Fibroblast of lung (primary cell): Measurements from ENCODE around the gene MYO1D.

Source experiments
- EZH2 ChIP-seq: IDR thresholded peaks from 2 replicates; pipeline ENCODE4 v1.5.1; 2012; ENCODE audit warnings: low read length, control low read depth, mild to moderate bottlenecking; ENCODE audit errors: missing control alignments
- TF ChIP-seq, protein P1 (sequence below), 2 donors: IDR thresholded peaks in 1 of 2; conservative IDR thresholded peaks in 1 of 2; 1 replicate in 1 of 2; 2 replicates in 1 of 2; pipeline ENCODE4 v1.5.1; 2011 to 2012; ENCODE audit warnings: low read length in 2 of 2, control low read depth in 1 of 2, inconsistent platforms in 1 of 2, low read depth in 1 of 2, mild to moderate bottlenecking in 1 of 2

- TF ChIP-seq, protein P1, sequence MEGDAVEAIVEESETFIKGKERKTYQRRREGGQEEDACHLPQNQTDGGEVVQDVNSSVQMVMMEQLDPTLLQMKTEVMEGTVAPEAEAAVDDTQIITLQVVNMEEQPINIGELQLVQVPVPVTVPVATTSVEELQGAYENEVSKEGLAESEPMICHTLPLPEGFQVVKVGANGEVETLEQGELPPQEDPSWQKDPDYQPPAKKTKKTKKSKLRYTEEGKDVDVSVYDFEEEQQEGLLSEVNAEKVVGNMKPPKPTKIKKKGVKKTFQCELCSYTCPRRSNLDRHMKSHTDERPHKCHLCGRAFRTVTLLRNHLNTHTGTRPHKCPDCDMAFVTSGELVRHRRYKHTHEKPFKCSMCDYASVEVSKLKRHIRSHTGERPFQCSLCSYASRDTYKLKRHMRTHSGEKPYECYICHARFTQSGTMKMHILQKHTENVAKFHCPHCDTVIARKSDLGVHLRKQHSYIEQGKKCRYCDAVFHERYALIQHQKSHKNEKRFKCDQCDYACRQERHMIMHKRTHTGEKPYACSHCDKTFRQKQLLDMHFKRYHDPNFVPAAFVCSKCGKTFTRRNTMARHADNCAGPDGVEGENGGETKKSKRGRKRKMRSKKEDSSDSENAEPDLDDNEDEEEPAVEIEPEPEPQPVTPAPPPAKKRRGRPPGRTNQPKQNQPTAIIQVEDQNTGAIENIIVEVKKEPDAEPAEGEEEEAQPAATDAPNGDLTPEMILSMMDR (conservative IDR thresholded peaks at IDR 0.05 in 1 of 2, IDR thresholded peaks at IDR 0.05 in 1 of 2; ENCODE audit: low read depth in 1 of 2, low read length in 2 of 2), result no peak
- no peak for TF ChIP-seq EZH2
These were observed 16.9 kb downstream of the MYO1D start for GRCh38 chr17:32859857-32860525.
